ENCODE measurements around the gene TBCD. TPM values are rescaled to one million over a fixed set of nuclear protein-coding genes. Genes with fewer than 3 reads are reported as not detected.

Gene TBCD
- total RNA-seq, 1 donor from 2014 or later, result 84.8 TPM

GRCh38 chr17:82939621-82940135 lies 187.8 kb downstream of the TBCD start:
- H3K36me3 ChIP-seq, result peaks cover 87% of the 10 kb centered on the region
- peak; percentile 62 for DNase-seq

GRCh38 chr17:82940226-82941020 lies 188.6 kb downstream of the TBCD start:
- DNase-seq (peak; percentile 45), ATAC-seq (peak in 1 of 2 donors; percentile 4)
- Histone ChIP-seq H3K27ac (no peak overlapping the region), H3K36me3 (peaks cover 82% of the 10 kb centered on the region), H3K9me3 (peaks cover 18% of the 10 kb centered on the region), H3K27me3 (ENCODE audit: low read depth) (no peaks in the 10 kb centered on the region), H3K4me3 (no peak overlapping the region), H3K4me1 (peaks cover 7% of the 10 kb centered on the region)
- intact Hi-C loops (cut with DNase I), result no loop called here
- TF ChIP-seq CTCF (IDR thresholded peaks at IDR 0.05), result no peak

More at GRCh38 chr17:82939621-82940135, 187.8 kb downstream of the TBCD start:
- Histone ChIP-seq H3K4me3 (no peak overlapping the region), H3K9me3 (peaks cover 11% of the 10 kb centered on the region), H3K4me1 (peaks cover 7% of the 10 kb centered on the region), H3K27ac (no peak overlapping the region), H3K27me3 (ENCODE audit: low read depth) (no peaks in the 10 kb centered on the region)
- ATAC-seq, result peak; percentile 81 to 85
- no peak for TF ChIP-seq CTCF (IDR thresholded peaks at IDR 0.05)
- intact Hi-C loops (cut with DNase I), result no loop called here

- peaks cover 74% of the 10 kb centered on the region for H3K36me3 ChIP-seq
- ATAC-seq, result no peak
- intact Hi-C loops (cut with DNase I), result no loop called here
These were observed 189.4 kb downstream of the TBCD start for GRCh38 chr17:82941021-82942001.

GRCh38 chr17:82942166-82943130 lies 190.6 kb downstream of the TBCD start:
- peaks cover 27% of the 10 kb centered on the region for H3K9me3 ChIP-seq
- no peaks in the 10 kb centered on the region for H3K27me3 ChIP-seq (ENCODE audit: low read depth)
- H3K27ac ChIP-seq, result no peak overlapping the region
- peaks cover 7% of the 10 kb centered on the region for H3K4me1 ChIP-seq
- no peak overlapping the region for H3K4me3 ChIP-seq
- ATAC-seq (no peak), DNase-seq (peak; percentile 29)
- peaks cover 62% of the 10 kb centered on the region for H3K36me3 ChIP-seq
- no peak for TF ChIP-seq CTCF (IDR thresholded peaks at IDR 0.05)
- intact Hi-C loops (cut with DNase I), result no loop called here

More at GRCh38 chr17:82941021-82942001, 189.4 kb downstream of the TBCD start:
- H3K4me1 ChIP-seq, result peaks cover 7% of the 10 kb centered on the region
- TF ChIP-seq CTCF (IDR thresholded peaks at IDR 0.05), result no peak
- H3K27ac ChIP-seq, result no peak overlapping the region
- peaks cover 27% of the 10 kb centered on the region for H3K9me3 ChIP-seq
- DNase-seq, result peak; percentile 39
- H3K4me3 ChIP-seq, result no peak overlapping the region
- no peaks in the 10 kb centered on the region for H3K27me3 ChIP-seq (ENCODE audit: low read depth)

Measured in lower lobe of right lung (tissue), 2 donors.